ENCODE data around the gene FGFR2. TPM values are rescaled to one million over a fixed set of nuclear protein-coding genes. Genes with fewer than 3 reads are reported as not detected.
A peak's percentile ranks its signal among the peaks of the same experiment; 100 is the strongest.

The FGFR2 gene
- total and polyA plus RNA-seq, 12 donors = 19.5 to 79.2 (median 39.3) TPM

- no peaks in the 10 kb centered on the region for H3K27me3 ChIP-seq
- no peak for DNase-seq
- peaks cover 0 to 12% of the 10 kb centered on the region in 2 donors for H3K4me1 ChIP-seq (replicated peaks in 1 of 2)
- no peaks in the 10 kb centered on the region for H3K9me3 ChIP-seq (replicated peaks in 1 of 3)
- H3K27ac ChIP-seq = no peak overlapping the region
- H3K36me3 ChIP-seq (replicated peaks in 1 of 2) = no peaks in the 10 kb centered on the region
- 96 to 100% (median 99%) methylated on average over 2 of the region's 2 CpGs for WGBS, 4 donors
- no peak overlapping the region for H3K4me3 ChIP-seq
- TF ChIP-seq POLR2A (IDR thresholded peaks at IDR 0.05) = no peak
- TF ChIP-seq, protein P1, sequence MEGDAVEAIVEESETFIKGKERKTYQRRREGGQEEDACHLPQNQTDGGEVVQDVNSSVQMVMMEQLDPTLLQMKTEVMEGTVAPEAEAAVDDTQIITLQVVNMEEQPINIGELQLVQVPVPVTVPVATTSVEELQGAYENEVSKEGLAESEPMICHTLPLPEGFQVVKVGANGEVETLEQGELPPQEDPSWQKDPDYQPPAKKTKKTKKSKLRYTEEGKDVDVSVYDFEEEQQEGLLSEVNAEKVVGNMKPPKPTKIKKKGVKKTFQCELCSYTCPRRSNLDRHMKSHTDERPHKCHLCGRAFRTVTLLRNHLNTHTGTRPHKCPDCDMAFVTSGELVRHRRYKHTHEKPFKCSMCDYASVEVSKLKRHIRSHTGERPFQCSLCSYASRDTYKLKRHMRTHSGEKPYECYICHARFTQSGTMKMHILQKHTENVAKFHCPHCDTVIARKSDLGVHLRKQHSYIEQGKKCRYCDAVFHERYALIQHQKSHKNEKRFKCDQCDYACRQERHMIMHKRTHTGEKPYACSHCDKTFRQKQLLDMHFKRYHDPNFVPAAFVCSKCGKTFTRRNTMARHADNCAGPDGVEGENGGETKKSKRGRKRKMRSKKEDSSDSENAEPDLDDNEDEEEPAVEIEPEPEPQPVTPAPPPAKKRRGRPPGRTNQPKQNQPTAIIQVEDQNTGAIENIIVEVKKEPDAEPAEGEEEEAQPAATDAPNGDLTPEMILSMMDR (IDR thresholded peaks at IDR 0.05) = no peak
- intact Hi-C loops (cut with DNase I) = no loop called here
Measured at GRCh38 chr10:121440461-121440860, 157.8 kb downstream of the FGFR2 start.

GRCh38 chr10:121438333-121438732 lies 159.9 kb downstream of the FGFR2 start:
- Histone ChIP-seq H3K4me1 (replicated peaks in 1 of 2) (peaks cover 0 to 12% of the 10 kb centered on the region in 2 donors), H3K36me3 (replicated peaks in 1 of 2) (no peaks in the 10 kb centered on the region), H3K9me3 (replicated peaks in 1 of 3) (no peaks in the 10 kb centered on the region), H3K4me3 (no peak overlapping the region), H3K27ac (no peak overlapping the region), H3K27me3 (no peaks in the 10 kb centered on the region)
- WGBS, 4 donors = 97 to 100% (median 99%) methylated on average over 2 of the region's 2 CpGs
- TF ChIP-seq POLR2A (IDR thresholded peaks at IDR 0.05) = no peak
- DNase-seq = no peak
- intact Hi-C loops (cut with DNase I) = no loop called here

DNA sequence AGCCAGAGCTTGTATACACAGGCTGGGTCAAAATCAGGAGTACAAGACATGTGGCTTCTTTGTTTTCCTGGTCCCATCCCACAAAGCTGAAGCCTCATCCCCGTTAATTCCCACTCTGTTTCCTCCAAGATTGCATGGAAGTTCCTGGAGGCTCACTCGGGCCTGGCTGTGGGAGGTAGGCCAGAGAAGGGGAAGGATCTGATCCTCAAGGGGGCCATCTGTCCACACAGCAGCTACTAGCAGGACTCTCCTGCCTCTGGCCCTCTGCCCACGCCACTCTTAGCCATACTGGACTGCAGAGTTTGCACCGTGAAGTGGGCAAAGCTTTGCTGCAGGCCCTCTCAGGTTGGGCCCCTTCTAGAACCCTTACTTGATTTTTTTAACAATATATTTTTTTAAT lies 160.6 kb downstream of the FGFR2 start:
- TF ChIP-seq POLR2A (IDR thresholded peaks at IDR 0.05) = no peak
- TF ChIP-seq, protein P1 (IDR thresholded peaks at IDR 0.05) = no peak
- Histone ChIP-seq H3K36me3 (replicated peaks in 1 of 2) (no peaks in the 10 kb centered on the region), H3K27me3 (no peaks in the 10 kb centered on the region), H3K9me3 (replicated peaks in 1 of 3) (no peaks in the 10 kb centered on the region), H3K4me3 (no peak overlapping the region), H3K4me1 (replicated peaks in 1 of 2) (peaks cover 0 to 12% of the 10 kb centered on the region in 2 donors), H3K27ac (no peak overlapping the region)
- 50 to 67% (median 58%) methylated on average over 4 of the region's 4 CpGs for WGBS, 4 donors
- intact Hi-C loops (cut with DNase I) = no loop called here
- DNase-seq = peak in 3 of 7 donors; percentile 15 to 40 (median 33)

GRCh38 chr10:121436630-121437341 lies 161.5 kb downstream of the FGFR2 start:
- H3K27me3 ChIP-seq = no peaks in the 10 kb centered on the region
- 56 to 67% (median 65%) methylated on average over 5 of the region's 5 CpGs for WGBS, 4 donors
- H3K4me1 ChIP-seq (replicated peaks in 1 of 2) = peaks cover 0 to 12% of the 10 kb centered on the region in 2 donors
- intact Hi-C loops (cut with DNase I) = no loop called here
- H3K4me3 ChIP-seq = no peak overlapping the region
- H3K27ac ChIP-seq = no peak overlapping the region
- TF ChIP-seq, protein P1 (IDR thresholded peaks at IDR 0.05) = no peak
- no peak for DNase-seq
- no peaks in the 10 kb centered on the region for H3K9me3 ChIP-seq (replicated peaks in 1 of 3)
- no peaks in the 10 kb centered on the region for H3K36me3 ChIP-seq (replicated peaks in 1 of 2)

- Histone ChIP-seq H3K27ac (no peak overlapping the region), H3K4me1 (replicated peaks in 1 of 2) (peaks cover 0 to 12% of the 10 kb centered on the region in 2 donors), H3K4me3 (no peak overlapping the region), H3K36me3 (replicated peaks in 1 of 2) (no peaks in the 10 kb centered on the region), H3K27me3 (no peaks in the 10 kb centered on the region), H3K9me3 (replicated peaks in 1 of 3) (no peaks in the 10 kb centered on the region)
- intact Hi-C loops (cut with DNase I) = no loop called here
- WGBS, 4 donors = 89 to 91% (median 90%) methylated on average over 5 of the region's 5 CpGs
- no peak for TF ChIP-seq POLR2A (IDR thresholded peaks at IDR 0.05)
- TF ChIP-seq, protein P1 (IDR thresholded peaks at IDR 0.05) = no peak
- DNase-seq = no peak
Measured at GRCh38 chr10:121436281-121436629, 162.0 kb downstream of the FGFR2 start.
